ENCODE results near the gene MRPS11.
"Not testable (repeated sequence)": the region's sequence is repeated elsewhere in the genome, so short reads cannot be mapped to it uniquely, and the experiment has no call there.

The MRPS11 gene

GRCh38 chr15:88513195-88513594 is 45.7 kb downstream of the MRPS11 start:
- Histone ChIP-seq H3K4me3 (ENCODE audit: severe bottlenecking) (no peak overlapping the region), H3K27ac (ENCODE audit: poor library complexity, severe bottlenecking) (no peak overlapping the region), H3K9me3 (ENCODE audit: severe bottlenecking) (no peaks in the 10 kb centered on the region), H3K4me1 (ENCODE audit: insufficient read depth, poor library complexity, severe bottlenecking) (no peaks in the 10 kb centered on the region), H3K36me3 (ENCODE audit: low read depth) (peaks cover 17% of the 10 kb centered on the region), H3K27me3 (ENCODE audit: insufficient read depth, poor library complexity, severe bottlenecking) (no peaks in the 10 kb centered on the region)
- DNase-seq (ENCODE audit: low spot score), result no peak
- TF ChIP-seq CTCF (IDR thresholded peaks at IDR 0.05; ENCODE audit: poor library complexity, severe bottlenecking), result no peak
- ATAC-seq (ENCODE audit: low read depth), result peak; percentile 82

GRCh38 chr15:88518903-88519302 is 51.4 kb downstream of the MRPS11 start:
- H3K4me1 ChIP-seq (ENCODE audit: insufficient read depth, poor library complexity, severe bottlenecking), result no peaks in the 10 kb centered on the region
- DNase-seq (ENCODE audit: low spot score) (no peak), ATAC-seq (ENCODE audit: low read depth) (peak; percentile 36; the same call in 1 of the 3 replicates)
- no peaks in the 10 kb centered on the region for H3K9me3 ChIP-seq (ENCODE audit: severe bottlenecking)
- H3K27me3 ChIP-seq (ENCODE audit: insufficient read depth, poor library complexity, severe bottlenecking), result no peaks in the 10 kb centered on the region
- TF ChIP-seq CTCF (IDR thresholded peaks at IDR 0.05; ENCODE audit: poor library complexity, severe bottlenecking), result no peak
- H3K4me3 ChIP-seq (ENCODE audit: severe bottlenecking), result no peak overlapping the region
- H3K36me3 ChIP-seq (ENCODE audit: low read depth), result peaks cover 6% of the 10 kb centered on the region
- H3K27ac ChIP-seq (ENCODE audit: poor library complexity, severe bottlenecking), result no peak overlapping the region

GRCh38 chr15:88524094-88524493 is 56.6 kb downstream of the MRPS11 start:
- H3K27ac ChIP-seq (ENCODE audit: poor library complexity, severe bottlenecking); DNase-seq (ENCODE audit: low spot score); H3K9me3 ChIP-seq (ENCODE audit: severe bottlenecking); H3K4me3 ChIP-seq (ENCODE audit: severe bottlenecking); H3K27me3 ChIP-seq (ENCODE audit: insufficient read depth, poor library complexity, severe bottlenecking); H3K36me3 ChIP-seq (ENCODE audit: low read depth); ATAC-seq (ENCODE audit: low read depth); H3K4me1 ChIP-seq (ENCODE audit: insufficient read depth, poor library complexity, severe bottlenecking): not testable (repeated sequence)

- no peak for TF ChIP-seq CTCF (IDR thresholded peaks at IDR 0.05; ENCODE audit: poor library complexity, severe bottlenecking)
- no peak for ATAC-seq (ENCODE audit: low read depth)
Observed at GRCh38 chr15:88525418-88525817, 57.9 kb downstream of the MRPS11 start.

GRCh38 chr15:88526247-88526879 is 58.9 kb downstream of the MRPS11 start:
- Histone ChIP-seq H3K4me3 (ENCODE audit: severe bottlenecking) (no peak overlapping the region), H3K27ac (ENCODE audit: poor library complexity, severe bottlenecking) (no peak overlapping the region), H3K36me3 (ENCODE audit: low read depth) (peaks cover 8% of the 10 kb centered on the region; the same call in 1 of the 2 replicates), H3K4me1 (ENCODE audit: insufficient read depth, poor library complexity, severe bottlenecking) (no peaks in the 10 kb centered on the region), H3K27me3 (ENCODE audit: insufficient read depth, poor library complexity, severe bottlenecking) (no peaks in the 10 kb centered on the region), H3K9me3 (ENCODE audit: severe bottlenecking) (no peaks in the 10 kb centered on the region)
- ATAC-seq (ENCODE audit: low read depth) (no peak), DNase-seq (ENCODE audit: low spot score) (no peak)
- TF ChIP-seq CTCF (IDR thresholded peaks at IDR 0.05; ENCODE audit: poor library complexity, severe bottlenecking), result no peak

More at GRCh38 chr15:88525418-88525817, 57.9 kb downstream of the MRPS11 start:
- no peak for DNase-seq (ENCODE audit: low spot score)
- Histone ChIP-seq H3K9me3 (ENCODE audit: severe bottlenecking) (no peaks in the 10 kb centered on the region), H3K27ac (ENCODE audit: poor library complexity, severe bottlenecking) (no peak overlapping the region), H3K27me3 (ENCODE audit: insufficient read depth, poor library complexity, severe bottlenecking) (no peaks in the 10 kb centered on the region), H3K4me1 (ENCODE audit: insufficient read depth, poor library complexity, severe bottlenecking) (no peaks in the 10 kb centered on the region), H3K36me3 (ENCODE audit: low read depth) (0 out of 2 replicates have a peak, but pooled peaks cover 8% of the 10 kb centered on the region), H3K4me3 (ENCODE audit: severe bottlenecking) (no peak overlapping the region)

All from RWPE2 (cell line).